Erythroblast (primary cell): ENCODE data around the gene FAM72A.
"Not testable (repeated sequence)": the region's sequence is repeated elsewhere in the genome, so short reads cannot be mapped to it uniquely, and the experiment has no call there.

ENCODE experiments used
- DNase-seq, 2 experiments: peaks; one replicate each; lab custom pipeline; 2025; lab: John Stamatoyannopoulos, UW
- GATA1 ChIP-seq: IDR thresholded peaks from 2 replicates; pipeline ENCODE4 v1.6.1; 2011; ENCODE audit warnings: low read depth, mild to moderate bottlenecking, control low read depth, low read length, moderate library complexity
- POLR2A ChIP-seq: IDR thresholded peaks from 2 replicates; pipeline ENCODE4 v1.6.1; 2011; ENCODE audit warnings: mild to moderate bottlenecking, low read length

FAM72A gene

DNA sequence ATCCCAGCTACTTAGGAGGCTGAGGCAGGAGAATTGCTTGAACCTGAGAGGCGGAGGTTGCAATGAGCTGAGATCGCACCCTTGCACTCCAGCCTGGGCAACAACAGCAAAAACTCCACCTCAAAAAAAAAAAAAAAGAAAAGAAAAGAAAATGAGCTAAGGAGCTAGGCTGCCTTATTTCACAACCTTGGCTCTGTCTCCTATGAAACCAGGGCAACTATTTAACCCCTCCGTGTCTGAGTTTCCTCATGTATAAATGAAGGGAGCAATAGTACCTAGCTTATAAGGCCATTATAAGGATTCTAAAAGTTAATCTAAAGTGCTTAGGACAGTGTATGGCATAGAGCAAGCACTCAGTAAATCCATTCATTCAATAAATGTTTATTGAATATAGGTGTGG, 32.8 kb downstream of the FAM72A start:
- DNase-seq = not testable (repeated sequence)

DNA sequence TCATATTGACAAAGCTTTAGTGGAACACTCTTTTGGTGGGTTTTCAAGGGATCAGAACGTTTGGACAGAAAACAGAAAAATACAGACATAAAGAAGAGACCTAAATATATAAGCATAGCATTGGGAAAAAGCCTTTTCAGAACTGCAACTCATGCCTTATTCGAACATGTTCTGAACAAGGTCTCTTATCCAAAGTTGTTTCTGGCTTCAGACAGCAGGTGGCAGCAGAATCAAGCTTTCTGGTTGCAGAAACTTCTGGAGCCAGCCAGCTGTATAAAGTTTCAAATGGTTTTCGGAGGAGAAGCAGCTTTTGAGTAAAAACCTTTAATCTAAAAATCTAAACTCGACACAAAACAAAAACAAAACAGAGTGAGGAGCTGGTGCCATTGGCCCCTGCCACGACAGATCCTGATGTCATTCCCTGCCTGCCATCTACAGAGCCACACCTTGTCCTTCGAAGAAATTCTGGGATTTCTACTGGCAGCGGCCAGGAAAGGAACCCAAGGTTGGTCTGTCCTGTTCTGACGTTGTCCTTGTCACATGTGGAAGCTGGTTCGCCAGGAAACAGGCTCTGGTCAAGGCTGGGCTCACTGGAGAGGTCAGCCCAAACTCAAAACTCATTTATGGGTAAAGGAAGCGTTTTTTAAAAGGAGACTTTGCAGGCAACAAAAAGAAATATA, 35.1 kb downstream of the FAM72A start:
- DNase-seq = not testable (repeated sequence)

DNA sequence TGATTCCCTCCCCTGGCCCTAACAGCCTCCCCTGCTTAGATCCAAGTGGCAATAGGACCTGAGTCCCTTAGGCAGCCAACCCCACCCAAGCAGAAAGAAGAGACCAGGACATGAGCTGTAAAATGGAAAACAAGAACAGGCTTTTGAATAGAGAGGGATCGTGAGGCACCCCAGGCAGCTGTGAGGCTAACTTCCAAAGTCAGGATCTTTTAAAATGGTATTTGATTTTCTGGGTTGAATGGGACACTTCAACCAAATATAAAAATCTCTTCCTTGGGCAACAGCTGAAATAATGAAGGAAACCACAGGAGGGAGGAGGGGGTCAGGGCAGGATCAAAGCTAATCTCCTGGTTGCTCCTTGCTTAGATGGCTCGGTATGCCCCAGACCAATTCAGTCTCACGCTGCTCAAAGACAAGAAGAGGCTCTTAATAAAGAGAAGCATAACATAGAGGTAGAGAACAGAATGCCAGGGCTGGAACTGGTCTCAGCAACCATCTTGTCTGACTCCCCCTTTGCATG, 56.8 kb downstream of the FAM72A start:
- TF ChIP-seq POLR2A (no peak), GATA1 (no peak)
- DNase-seq = no peak

GRCh38 chr1:206144605-206145004, 58.0 kb downstream of the FAM72A start:
- no peak for TF ChIP-seq GATA1
- TF ChIP-seq POLR2A = no peak
- DNase-seq = no peak

DNA sequence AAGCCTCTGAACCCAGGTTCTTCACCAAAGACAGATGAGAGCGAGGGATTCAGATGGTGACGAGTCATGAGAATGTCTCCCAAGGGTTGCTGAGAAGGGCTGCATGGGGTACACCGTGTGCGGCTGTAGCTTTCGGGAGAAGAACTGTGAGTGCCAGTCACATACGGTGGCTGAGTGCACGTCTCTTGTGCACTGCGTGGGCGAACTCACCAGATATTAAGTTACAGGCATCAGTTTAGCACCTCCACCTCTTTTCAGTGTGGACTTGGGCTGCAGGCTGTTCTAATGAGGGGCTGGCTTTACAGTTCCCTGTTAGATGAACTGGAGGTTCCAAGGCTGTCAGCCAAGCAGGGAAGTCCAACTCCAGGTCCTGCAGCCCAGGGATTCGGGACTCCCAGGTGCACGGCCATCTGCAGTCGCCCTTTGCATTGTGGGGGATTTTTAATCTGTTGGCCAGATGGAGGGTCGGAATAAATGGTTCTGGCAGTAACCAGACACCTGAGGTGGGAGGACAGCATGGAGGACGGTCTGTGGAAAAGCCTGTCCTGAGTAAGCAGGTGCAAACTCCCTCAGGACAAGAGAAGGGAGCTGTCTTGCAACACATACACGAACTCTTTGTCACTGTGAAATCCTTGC, 59.0 kb downstream of the FAM72A start:
- DNase-seq = no peak
- TF ChIP-seq POLR2A = no peak
- TF ChIP-seq GATA1 = no peak

GRCh38 chr1:206142770-206143169, 59.9 kb downstream of the FAM72A start:
- no peak for TF ChIP-seq GATA1
- no peak for TF ChIP-seq POLR2A
- DNase-seq = no peak

GRCh38 chr1:206142011-206142410, 60.6 kb downstream of the FAM72A start:
- TF ChIP-seq GATA1 = no peak
- TF ChIP-seq POLR2A = no peak

GRCh38 chr1:206136241-206136640, 66.4 kb downstream of the FAM72A start:
- DNase-seq = no peak
- TF ChIP-seq GATA1 = no peak

More at GRCh38 chr1:206142011-206142410, 60.6 kb downstream of the FAM72A start:
- no peak for DNase-seq
